K562 (cell line): ENCODE results near the gene RNF167. TPM values are rescaled to one million over a fixed set of nuclear protein-coding genes. Genes with fewer than 3 reads are reported as not detected.
A peak's percentile ranks its signal among the peaks of the same experiment; 100 is the strongest.

Experiments used
- CEBPG ChIP-seq, 3 experiments: fragments of 200-800 bp in 1 of 3; sonication (Bioruptor generic) in 1 of 3; sonication (generic) in 1 of 3; formaldehyde crosslinking in 1 of 3; IDR thresholded peaks in 2 of 3; conservative IDR thresholded peaks in 1 of 3; 2 replicates each; pipeline versions ENCODE4 v1.6.1 to v1.8.0; 2016 to 2022; ENCODE audit warnings: missing compliant biosample characterization in 2 of 3, missing genetic modification characterization in 2 of 3, mild to moderate bottlenecking in 1 of 3, missing genetic modification reagents in 1 of 3
- ELF1 ChIP-seq: fragments of 200-800 bp; sonication (Bioruptor generic); IDR thresholded peaks from 2 replicates; pipeline ENCODE4 v1.6.1; 2016; ENCODE audit warnings: missing genetic modification characterization, missing compliant biosample characterization
- IFI16 ChIP-seq: fragments of 250-450 bp; sonication (Bioruptor Pico); IDR thresholded peaks from 2 replicates; pipeline ENCODE4 v2.1.2; 2022; ENCODE audit warnings: mild to moderate bottlenecking, inconsistent platforms
- KDM1A ChIP-seq, 2 experiments: fragments of 450-650 bp; IDR thresholded peaks; 2 replicates each; pipeline ENCODE4 v1.6.1; 2016; ENCODE audit warnings: mild to moderate bottlenecking in 2 of 2
- KLF16 ChIP-seq: IDR thresholded peaks from 2 replicates; pipeline ENCODE4 v1.6.1; 2016; ENCODE audit warnings: antibody characterized with exemption
- NRF1 ChIP-seq, 2 experiments: fragments of 450-650 bp; IDR thresholded peaks in 1 of 2; conservative IDR thresholded peaks in 1 of 2; 2 replicates each; pipeline ENCODE4 v1.6.1; 2014; ENCODE audit warnings: mild to moderate bottlenecking in 2 of 2
- SNIP1 ChIP-seq: fragments of 450-650 bp; IDR thresholded peaks from 2 replicates; pipeline ENCODE4 v1.7.1; 2017; ENCODE audit warnings: low read depth, mild to moderate bottlenecking
- SREBF1 ChIP-seq: fragments of 150-350 bp; IDR thresholded peaks from 2 replicates; pipeline ENCODE4 v1.6.1; 2014; ENCODE audit warnings: antibody characterized with exemption, low read depth, low read length, borderline replicate concordance
- ZNF165 ChIP-seq: fragments of 250-450 bp; sonication (Bioruptor Pico); IDR thresholded peaks from 2 replicates; pipeline ENCODE4 v1.4.0; 2020; ENCODE audit warnings: borderline replicate concordance
- ZNF785 ChIP-seq: fragments of 250-450 bp; sonication (Bioruptor Pico); IDR thresholded peaks from 2 replicates; pipeline ENCODE4 v1.4.0; 2020; ENCODE audit warnings: mild to moderate bottlenecking
- polyA plus RNA-seq, 8 experiments: library from polyadenylated mRNA; depleted of rRNA in 4 of 8; stranded (reverse) in 5 of 8; unstranded in 3 of 8; fragments of >200 nt; fragmentation: Nextera tagmentation in 2 of 8; fragmentation: Illumina TruSeq in 1 of 8; extraction: Ambion mirVana in 2 of 8; extraction: Trizol in 1 of 8; gene quantifications; 2 replicates each; pipeline versions ENCODE4 v1.2.1 to v1.2.3, GENCODE V29; 2011 to 2014; ENCODE audit warnings: inconsistent platforms in 1 of 8, missing spikeins in 1 of 8
- total RNA-seq, 7 experiments: library from RNA; depleted of rRNA in 6 of 7; stranded (reverse); fragments of >200 nt in 6 of 7; fragmentation: Illumina TruSeq in 2 of 7; extraction: Trizol in 2 of 7; gene quantifications; 2 replicates each; pipeline versions ENCODE4 v1.2.1 to v1.2.3, GENCODE V29; 2011 to 2021; ENCODE audit warnings: low replicate concordance in 1 of 7
- TF ChIP-seq, protein P1 (sequence below): sonication (generic); IDR thresholded peaks from 2 replicates; pipeline ENCODE4 v1.6.1; 2016
- TF ChIP-seq, protein P2 (sequence below): sonication (generic); formaldehyde crosslinking; IDR thresholded peaks from 2 replicates; pipeline ENCODE4 v1.8.0; 2022; ENCODE audit warnings: missing genetic modification reagents, mild to moderate bottlenecking, moderate library complexity, borderline replicate concordance
- TF ChIP-seq, protein P3 (sequence below): fragments of 450-650 bp; IDR thresholded peaks from 2 replicates; pipeline ENCODE4 v1.6.1; 2017; ENCODE audit warnings: antibody characterized with exemption, mild to moderate bottlenecking
- TF ChIP-seq, protein P4 (sequence below): fragments of 250-450 bp; sonication (Bioruptor Pico); IDR thresholded peaks from 2 replicates; pipeline ENCODE4 v1.5.0; 2022; ENCODE audit warnings: mild to moderate bottlenecking
- TF ChIP-seq, protein P5 (sequence below): fragments of 450-650 bp; formaldehyde crosslinking; IDR thresholded peaks from 2 replicates; pipeline ENCODE4 v1.4.0; 2020; ENCODE audit warnings: mild to moderate bottlenecking, moderate library complexity

The RNF167 gene
- total and polyA plus RNA-seq, 9 of the 15 experiments (the other 6 are each of a cell fraction or from before 2014, with no cell fraction given), result 16.5 to 143 (median 45.5) TPM

DNA sequence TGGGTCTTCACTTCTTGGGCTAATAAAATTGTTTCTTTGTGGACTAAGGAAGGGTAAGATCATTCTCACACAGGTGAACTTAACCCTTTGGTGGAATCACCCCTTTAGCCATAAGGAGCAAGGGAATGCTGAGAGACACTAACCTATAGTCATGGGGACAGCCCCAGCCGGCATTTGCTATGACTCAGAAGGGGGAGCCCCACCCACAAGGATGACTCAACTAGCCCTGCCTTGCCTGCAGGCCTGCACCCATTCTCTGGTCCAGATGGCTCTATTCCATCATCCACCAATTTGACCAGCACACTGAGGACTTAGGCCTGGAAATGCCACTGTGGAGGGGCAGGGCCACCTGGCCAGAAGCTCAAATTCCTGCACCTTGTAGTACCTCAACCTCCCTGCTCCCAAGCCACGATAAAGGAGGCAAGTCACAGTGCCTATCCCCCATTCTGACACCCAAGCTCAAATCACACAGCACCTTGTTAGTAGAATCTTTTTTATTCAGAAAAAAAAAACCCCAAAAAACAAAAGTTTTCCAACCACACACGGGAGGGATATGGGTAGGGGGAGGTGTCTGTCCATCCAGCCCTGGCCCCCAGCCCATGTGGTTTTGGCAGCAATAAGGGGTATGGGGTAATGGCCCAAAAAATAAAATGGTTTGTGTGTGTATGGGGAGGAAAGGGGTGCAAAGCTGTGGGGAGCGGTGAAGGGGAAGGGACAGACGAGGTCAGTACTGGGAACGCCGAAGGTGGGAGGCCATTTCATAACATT lies 5.3 kb downstream of the RNF167 start (continued):
- no peak for TF ChIP-seq ZNF785 (CRISPR knock-in tag)
- TF ChIP-seq NRF1 (conservative IDR thresholded peaks at IDR 0.05 in 1 of 2, IDR thresholded peaks at IDR 0.05 in 1 of 2), result no peak
- no peak for TF ChIP-seq KDM1A (IDR thresholded peaks at IDR 0.05)
- TF ChIP-seq, protein P1, sequence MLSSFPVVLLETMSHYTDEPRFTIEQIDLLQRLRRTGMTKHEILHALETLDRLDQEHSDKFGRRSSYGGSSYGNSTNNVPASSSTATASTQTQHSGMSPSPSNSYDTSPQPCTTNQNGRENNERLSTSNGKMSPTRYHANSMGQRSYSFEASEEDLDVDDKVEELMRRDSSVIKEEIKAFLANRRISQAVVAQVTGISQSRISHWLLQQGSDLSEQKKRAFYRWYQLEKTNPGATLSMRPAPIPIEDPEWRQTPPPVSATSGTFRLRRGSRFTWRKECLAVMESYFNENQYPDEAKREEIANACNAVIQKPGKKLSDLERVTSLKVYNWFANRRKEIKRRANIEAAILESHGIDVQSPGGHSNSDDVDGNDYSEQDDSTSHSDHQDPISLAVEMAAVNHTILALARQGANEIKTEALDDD, result peak; percentile 59
- TF ChIP-seq, protein P2, sequence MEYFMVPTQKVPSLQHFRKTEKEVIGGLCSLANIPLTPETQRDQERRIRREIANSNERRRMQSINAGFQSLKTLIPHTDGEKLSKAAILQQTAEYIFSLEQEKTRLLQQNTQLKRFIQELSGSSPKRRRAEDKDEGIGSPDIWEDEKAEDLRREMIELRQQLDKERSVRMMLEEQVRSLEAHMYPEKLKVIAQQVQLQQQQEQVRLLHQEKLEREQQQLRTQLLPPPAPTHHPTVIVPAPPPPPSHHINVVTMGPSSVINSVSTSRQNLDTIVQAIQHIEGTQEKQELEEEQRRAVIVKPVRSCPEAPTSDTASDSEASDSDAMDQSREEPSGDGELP (CRISPR knock-in tag), result peak; percentile 19; the same call in 1 of the 2 replicates
- TF ChIP-seq KLF16, result no peak
- TF ChIP-seq, protein P3, sequence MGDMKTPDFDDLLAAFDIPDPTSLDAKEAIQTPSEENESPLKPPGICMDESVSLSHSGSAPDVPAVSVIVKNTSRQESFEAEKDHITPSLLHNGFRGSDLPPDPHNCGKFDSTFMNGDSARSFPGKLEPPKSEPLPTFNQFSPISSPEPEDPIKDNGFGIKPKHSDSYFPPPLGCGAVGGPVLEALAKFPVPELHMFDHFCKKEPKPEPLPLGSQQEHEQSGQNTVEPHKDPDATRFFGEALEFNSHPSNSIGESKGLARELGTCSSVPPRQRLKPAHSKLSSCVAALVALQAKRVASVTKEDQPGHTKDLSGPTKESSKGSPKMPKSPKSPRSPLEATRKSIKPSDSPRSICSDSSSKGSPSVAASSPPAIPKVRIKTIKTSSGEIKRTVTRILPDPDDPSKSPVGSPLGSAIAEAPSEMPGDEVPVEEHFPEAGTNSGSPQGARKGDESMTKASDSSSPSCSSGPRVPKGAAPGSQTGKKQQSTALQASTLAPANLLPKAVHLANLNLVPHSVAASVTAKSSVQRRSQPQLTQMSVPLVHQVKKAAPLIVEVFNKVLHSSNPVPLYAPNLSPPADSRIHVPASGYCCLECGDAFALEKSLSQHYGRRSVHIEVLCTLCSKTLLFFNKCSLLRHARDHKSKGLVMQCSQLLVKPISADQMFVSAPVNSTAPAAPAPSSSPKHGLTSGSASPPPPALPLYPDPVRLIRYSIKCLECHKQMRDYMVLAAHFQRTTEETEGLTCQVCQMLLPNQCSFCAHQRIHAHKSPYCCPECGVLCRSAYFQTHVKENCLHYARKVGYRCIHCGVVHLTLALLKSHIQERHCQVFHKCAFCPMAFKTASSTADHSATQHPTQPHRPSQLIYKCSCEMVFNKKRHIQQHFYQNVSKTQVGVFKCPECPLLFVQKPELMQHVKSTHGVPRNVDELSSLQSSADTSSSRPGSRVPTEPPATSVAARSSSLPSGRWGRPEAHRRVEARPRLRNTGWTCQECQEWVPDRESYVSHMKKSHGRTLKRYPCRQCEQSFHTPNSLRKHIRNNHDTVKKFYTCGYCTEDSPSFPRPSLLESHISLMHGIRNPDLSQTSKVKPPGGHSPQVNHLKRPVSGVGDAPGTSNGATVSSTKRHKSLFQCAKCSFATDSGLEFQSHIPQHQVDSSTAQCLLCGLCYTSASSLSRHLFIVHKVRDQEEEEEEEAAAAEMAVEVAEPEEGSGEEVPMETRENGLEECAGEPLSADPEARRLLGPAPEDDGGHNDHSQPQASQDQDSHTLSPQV, result no peak
- no peak for TF ChIP-seq SREBF1
- no peak for TF ChIP-seq IFI16
- no peak for TF ChIP-seq ELF1
- TF ChIP-seq, protein P4, sequence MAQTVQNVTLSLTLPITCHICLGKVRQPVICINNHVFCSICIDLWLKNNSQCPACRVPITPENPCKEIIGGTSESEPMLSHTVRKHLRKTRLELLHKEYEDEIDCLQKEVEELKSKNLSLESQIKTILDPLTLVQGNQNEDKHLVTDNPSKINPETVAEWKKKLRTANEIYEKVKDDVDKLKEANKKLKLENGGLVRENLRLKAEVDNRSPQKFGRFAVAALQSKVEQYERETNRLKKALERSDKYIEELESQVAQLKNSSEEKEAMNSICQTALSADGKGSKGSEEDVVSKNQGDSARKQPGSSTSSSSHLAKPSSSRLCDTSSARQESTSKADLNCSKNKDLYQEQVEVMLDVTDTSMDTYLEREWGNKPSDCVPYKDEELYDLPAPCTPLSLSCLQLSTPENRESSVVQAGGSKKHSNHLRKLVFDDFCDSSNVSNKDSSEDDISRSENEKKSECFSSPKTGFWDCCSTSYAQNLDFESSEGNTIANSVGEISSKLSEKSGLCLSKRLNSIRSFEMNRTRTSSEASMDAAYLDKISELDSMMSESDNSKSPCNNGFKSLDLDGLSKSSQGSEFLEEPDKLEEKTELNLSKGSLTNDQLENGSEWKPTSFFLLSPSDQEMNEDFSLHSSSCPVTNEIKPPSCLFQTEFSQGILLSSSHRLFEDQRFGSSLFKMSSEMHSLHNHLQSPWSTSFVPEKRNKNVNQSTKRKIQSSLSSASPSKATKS, result no peak
- TF ChIP-seq, protein P5, sequence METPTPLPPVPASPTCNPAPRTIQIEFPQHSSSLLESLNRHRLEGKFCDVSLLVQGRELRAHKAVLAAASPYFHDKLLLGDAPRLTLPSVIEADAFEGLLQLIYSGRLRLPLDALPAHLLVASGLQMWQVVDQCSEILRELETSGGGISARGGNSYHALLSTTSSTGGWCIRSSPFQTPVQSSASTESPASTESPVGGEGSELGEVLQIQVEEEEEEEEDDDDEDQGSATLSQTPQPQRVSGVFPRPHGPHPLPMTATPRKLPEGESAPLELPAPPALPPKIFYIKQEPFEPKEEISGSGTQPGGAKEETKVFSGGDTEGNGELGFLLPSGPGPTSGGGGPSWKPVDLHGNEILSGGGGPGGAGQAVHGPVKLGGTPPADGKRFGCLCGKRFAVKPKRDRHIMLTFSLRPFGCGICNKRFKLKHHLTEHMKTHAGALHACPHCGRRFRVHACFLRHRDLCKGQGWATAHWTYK (CRISPR knock-in tag), result no peak
- no peak for TF ChIP-seq ZNF165 (CRISPR knock-in tag)
- no peak for TF ChIP-seq SNIP1
- TF ChIP-seq CEBPG (CRISPR knock-in tag; IDR thresholded peaks at IDR 0.05), result peak; percentile 10; the same call in 1 of the 2 replicates
- no peak for TF ChIP-seq CEBPG (tag; conservative IDR thresholded peaks at IDR 0.05 in 1 of 2, IDR thresholded peaks at IDR 0.05 in 1 of 2)
